HepG2 (cell line): Measurements from ENCODE around the gene ZNF451. TPM values are rescaled to one million over a fixed set of nuclear protein-coding genes. Genes with fewer than 3 reads are reported as not detected.
A peak's percentile ranks its signal among the peaks of the same experiment; 100 is the strongest.

Experiments used
- CBX5 ChIP-seq: sonication (generic); formaldehyde crosslinking; IDR thresholded peaks from 2 replicates; pipeline ENCODE4 v1.4.0; 2020; ENCODE audit warnings: missing genetic modification reagents, borderline replicate concordance
- DBP ChIP-seq: sonication (generic); formaldehyde crosslinking; IDR thresholded peaks from 2 replicates; pipeline ENCODE4 v1.4.0; 2020; ENCODE audit warnings: missing genetic modification reagents; ENCODE audit errors: not compliant biosample characterization
- HNRNPUL1 ChIP-seq: fragments of 200-400 bp; formaldehyde crosslinking; IDR thresholded peaks from 2 replicates; pipeline ENCODE4 v1.6.1; 2017; ENCODE audit warnings: low read depth, mild to moderate bottlenecking, low read length, moderate library complexity
- KAT2B ChIP-seq: fragments of 150-350 bp; IDR thresholded peaks from 2 replicates; pipeline ENCODE4 v1.6.1; 2014; ENCODE audit warnings: low read depth, low read length, borderline replicate concordance
- MAFF ChIP-seq: IDR thresholded peaks from 2 replicates; pipeline ENCODE4 v1.6.1; 2011; ENCODE audit warnings: low read depth, low read length, improper control_type of control experiment
- NFKB2 ChIP-seq: sonication (generic); formaldehyde crosslinking; IDR thresholded peaks from 2 replicates; pipeline ENCODE4 v1.4.0; 2020; ENCODE audit warnings: missing genetic modification reagents, borderline replicate concordance
- NR2F2 ChIP-seq: IDR thresholded peaks from 2 replicates; pipeline ENCODE4 v1.6.1; 2012; ENCODE audit warnings: low read depth, inconsistent platforms, borderline replicate concordance
- PPARG ChIP-seq: conservative IDR thresholded peaks from 2 replicates; pipeline ENCODE4 v1.6.1; 2016; ENCODE audit warnings: missing biosample characterization, missing genetic modification reagents
- RARA ChIP-seq: IDR thresholded peaks from 2 replicates; pipeline ENCODE4 v1.6.1; 2016; ENCODE audit warnings: missing genetic modification reagents, missing compliant biosample characterization
- SSRP1 ChIP-seq: IDR thresholded peaks from 2 replicates; pipeline ENCODE4 v1.6.1; 2016; ENCODE audit warnings: control low read depth
- TFE3 ChIP-seq: IDR thresholded peaks from 2 replicates; pipeline ENCODE4 v1.6.1; 2016
- ZFP1 ChIP-seq: IDR thresholded peaks from 2 replicates; pipeline ENCODE4 v1.6.1; 2016
- ZFX ChIP-seq: sonication (generic); formaldehyde crosslinking; IDR thresholded peaks from 2 replicates; pipeline ENCODE4 v1.4.0; 2020; ENCODE audit warnings: mild to moderate bottlenecking, low read depth, missing genetic modification reagents, moderate library complexity
- ZNF101 ChIP-seq: sonication (generic); formaldehyde crosslinking; IDR thresholded peaks from 2 replicates; pipeline ENCODE4 v1.4.0; 2020; ENCODE audit warnings: mild to moderate bottlenecking, low read depth, missing genetic modification reagents, borderline replicate concordance
- ZNF142 ChIP-seq: sonication (generic); formaldehyde crosslinking; IDR thresholded peaks from 2 replicates; pipeline ENCODE4 v1.4.0; 2020; ENCODE audit warnings: missing genetic modification reagents
- ZNF550 ChIP-seq: sonication (generic); formaldehyde crosslinking; IDR thresholded peaks from 2 replicates; pipeline ENCODE4 v1.4.0; 2020; ENCODE audit warnings: mild to moderate bottlenecking, missing genetic modification reagents, borderline replicate concordance
- ZNF597 ChIP-seq: sonication (generic); formaldehyde crosslinking; IDR thresholded peaks from 2 replicates; pipeline ENCODE4 v1.5.0; 2020; ENCODE audit warnings: missing genetic modification reagents
- ZSCAN25 ChIP-seq: sonication (generic); formaldehyde crosslinking; IDR thresholded peaks from 2 replicates; pipeline ENCODE4 v1.8.0; 2022; ENCODE audit warnings: mild to moderate bottlenecking, missing genetic modification reagents
- polyA plus RNA-seq, 8 experiments: library from polyadenylated mRNA; depleted of rRNA in 3 of 8; stranded (reverse) in 7 of 8; unstranded in 1 of 8; fragments of >200 nt; fragmentation: Illumina TruSeq in 4 of 8; extraction: Trizol in 4 of 8; gene quantifications; 2 replicates each; pipeline versions ENCODE4 v1.2.1 to v1.2.3, GENCODE V29; 2011 to 2016; ENCODE audit warnings: low read depth in 4 of 8, missing spikeins in 1 of 8, mixed read lengths in 1 of 8; ENCODE audit not compliant: insufficient read depth in 1 of 8
- total RNA-seq, 5 experiments: library from RNA; depleted of rRNA; stranded (reverse); fragments of >200 nt; fragmentation: Illumina TruSeq; extraction: Trizol; gene quantifications; 2 replicates each; pipeline ENCODE4 v1.2.3, GENCODE V29; 2016; ENCODE audit warnings: low read depth in 1 of 5

The ZNF451 gene
- total and polyA plus RNA-seq, 2 of the 13 experiments (the other 11 are each of a cell fraction or from before 2014, with no cell fraction given), result 32.1 to 65.7 TPM

GRCh38 chr6:57089687-57090457, at the start of gene ZNF451 (continued):
- peak; percentile 67; the same call in 1 of the 2 replicates for TF ChIP-seq TFE3 (CRISPR knock-in tag)
- TF ChIP-seq KAT2B, result no peak
- TF ChIP-seq HNRNPUL1, result no peak
- TF ChIP-seq ZSCAN25, result peak; percentile 68; the same call in 1 of the 2 replicates
- TF ChIP-seq ZNF550 (CRISPR knock-in tag), result no peak
- peak; percentile 63; the same call in 1 of the 2 replicates for TF ChIP-seq ZNF142 (CRISPR knock-in tag)
- TF ChIP-seq DBP (CRISPR knock-in tag), result no peak
- no peak for TF ChIP-seq MAFF
- TF ChIP-seq ZFX (CRISPR knock-in tag), result peak; percentile 93
- TF ChIP-seq PPARG (CRISPR knock-in tag), result no peak; the same call in 1 of the 2 replicates
- peak; percentile 47 for TF ChIP-seq RARA
- no peak for TF ChIP-seq ZNF597
- TF ChIP-seq NFKB2, result 0 out of 2 replicates have a peak, but pooled peaks have one; percentile 69
- peak; percentile 87 for TF ChIP-seq CBX5 (CRISPR knock-in tag)
- peak; percentile 53 for TF ChIP-seq ZFP1 (CRISPR knock-in tag)
- TF ChIP-seq SSRP1 (CRISPR knock-in tag), result no peak
- TF ChIP-seq ZNF101 (CRISPR knock-in tag), result no peak
- TF ChIP-seq NR2F2, result no peak
